GM10248 (cell line): ENCODE results near the gene ANKRD31.
A peak's percentile ranks its signal among the peaks of the same experiment; 100 is the strongest.

Source experiments
- CTCF ChIA-PET: fragments of 300-600 bp; sonication (Branson Sonifier 250); formaldehyde crosslinking; extraction: SDS; loops from one replicate; lab custom pipeline; 2021; ENCODE audit warnings: antibody characterized with exemption; lab: Yijun Ruan, JAX
- POLR2A ChIA-PET: fragments of 350-650 bp; sonication (Branson Sonifier 250); formaldehyde crosslinking; extraction: SDS; loops from one replicate; lab custom pipeline; 2020; ENCODE audit warnings: antibody characterized with exemption; lab: Yijun Ruan, JAX
- DNase-seq: peaks from one replicate; pipeline ENCODE4 v3.0.0; 2012; ENCODE audit errors: extremely low spot score
- CTCF ChIP-seq: IDR thresholded peaks from 2 replicates; pipeline ENCODE4 v1.5.1; 2012; ENCODE audit warnings: mild to moderate bottlenecking, low read depth; ENCODE audit errors: extremely low read depth, missing control alignments, control extremely low read depth

The ANKRD31 gene

GRCh38 chr5:75057561-75057960 lies 179.1 kb downstream of the ANKRD31 start:
- TF ChIP-seq CTCF, result no peak
- ChIA-PET POLR2A (no interaction called here), CTCF (interaction anchor here (3.8 kb wide), 1 partner anchor 7 kb away, joined by 14 read pairs; no protein-coding TSS in a partner anchor)
- DNase-seq, result no peak

GRCh38 chr5:75055727-75056144 lies 180.9 kb downstream of the ANKRD31 start:
- TF ChIP-seq CTCF, result no peak
- CTCF ChIA-PET, result interaction anchor here (1.6 kb wide), 1 partner anchor 14 kb away, joined by 3 read pairs; no protein-coding TSS in a partner anchor
- DNase-seq, result no peak
- POLR2A ChIA-PET, result no interaction called here

- ChIA-PET CTCF (no interaction called here), POLR2A (no interaction called here)
- no peak for DNase-seq
- no peak for TF ChIP-seq CTCF
Measured at GRCh38 chr5:75054134-75054930, 182.3 kb downstream of the ANKRD31 start.

- peak; percentile 32 for DNase-seq
- ChIA-PET POLR2A (no interaction called here), CTCF (no interaction called here)
- peak; percentile 7 for TF ChIP-seq CTCF
Measured at GRCh38 chr5:75053304-75054133, 183.2 kb downstream of the ANKRD31 start.

- ChIA-PET POLR2A (no interaction called here), CTCF (no interaction called here)
- TF ChIP-seq CTCF, result no peak
- no peak for DNase-seq
Measured at GRCh38 chr5:75053054-75053303, 183.7 kb downstream of the ANKRD31 start.

- CTCF ChIA-PET, result no interaction called here
- POLR2A ChIA-PET, result no interaction called here
- TF ChIP-seq CTCF, result no peak
- DNase-seq, result peak; percentile 35
Measured at GRCh38 chr5:75052192-75053053, 184.3 kb downstream of the ANKRD31 start, which contains the start of gene GCNT4. Gene GCNT4 (minus strand): TSS chr5:75052558. CDS start chr5:75030037, 22,521 bp downstream.
